ENCODE data around the gene PBXIP1.
"Not testable (repeated sequence)": the region's sequence is repeated elsewhere in the genome, so short reads cannot be mapped to it uniquely, and the experiment has no call there.

PBXIP1 gene

GRCh38 chr1:154934358-154934948 is 21.4 kb downstream of the PBXIP1 start:
- DNase-seq = no peak

GRCh38 chr1:154931940-154932487 is 23.9 kb downstream of the PBXIP1 start:
- DNase-seq = no peak

GRCh38 chr1:154926201-154926600 is 29.7 kb downstream of the PBXIP1 start:
- DNase-seq = no peak

GRCh38 chr1:154925335-154926170 is 30.3 kb downstream of the PBXIP1 start:
- no peak for DNase-seq

- DNase-seq = no peak
Measured at GRCh38 chr1:154923695-154924094, 32.2 kb downstream of the PBXIP1 start.

GRCh38 chr1:154913273-154913672 is 42.6 kb downstream of the PBXIP1 start:
- no peak for DNase-seq

- DNase-seq = no peak
Measured at GRCh38 chr1:154912755-154913154, 43.1 kb downstream of the PBXIP1 start.

- DNase-seq = no peak
Measured at GRCh38 chr1:154911691-154912550, 44.0 kb downstream of the PBXIP1 start.

GRCh38 chr1:154910851-154911250 is 45.0 kb downstream of the PBXIP1 start:
- no peak for DNase-seq

- DNase-seq = no peak
Measured at GRCh38 chr1:154908937-154909336, 47.0 kb downstream of the PBXIP1 start.

- DNase-seq = not testable (repeated sequence)
Measured at GRCh38 chr1:154908129-154908528, 47.8 kb downstream of the PBXIP1 start.

GRCh38 chr1:154906621-154907081 is 49.2 kb downstream of the PBXIP1 start:
- peak; percentile 9 for DNase-seq

GRCh38 chr1:154902938-154903566 is 52.8 kb downstream of the PBXIP1 start:
- DNase-seq = no peak

GRCh38 chr1:154901591-154901990 is 54.3 kb downstream of the PBXIP1 start:
- DNase-seq = no peak

GRCh38 chr1:154899041-154899440 is 56.9 kb downstream of the PBXIP1 start:
- DNase-seq = no peak

GRCh38 chr1:154896771-154897286 is 59.1 kb downstream of the PBXIP1 start:
- no peak for DNase-seq

GRCh38 chr1:154895798-154896197 is 60.1 kb downstream of the PBXIP1 start:
- DNase-seq = no peak

All from CD4-positive, alpha-beta T cell treated with Interleukin-21 for 1 hour (primary cell).